NT2/D1 (cell line): ENCODE measurements around the gene C1D.

Experiments used
- YY1 ChIP-seq: IDR thresholded peaks from 2 replicates; pipeline ENCODE4 v1.6.1; 2011; ENCODE audit not compliant: insufficient read length, insufficient read depth
- ZNF274 ChIP-seq: IDR thresholded peaks from 2 replicates; pipeline ENCODE4 v1.6.1; 2011; ENCODE audit warnings: mild to moderate bottlenecking, low read depth, low read length

DNA sequence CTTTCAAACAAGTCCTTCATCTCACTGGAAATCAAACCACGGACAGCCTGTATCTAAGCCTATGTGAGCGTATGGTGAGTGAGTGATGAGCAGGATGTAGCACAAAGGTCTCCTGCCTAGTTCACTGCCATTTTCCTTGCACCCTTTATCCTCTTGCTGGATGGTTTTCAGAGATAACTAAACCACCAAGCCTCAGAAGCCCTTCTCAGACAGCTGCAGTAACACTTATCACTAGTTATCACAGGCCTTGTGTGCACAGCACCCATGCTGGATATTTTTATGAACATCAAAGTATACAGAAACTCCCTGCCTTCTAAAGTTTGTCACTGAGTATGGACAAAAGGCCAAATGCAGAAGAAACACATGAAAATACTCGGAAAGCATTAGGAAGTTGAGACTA, 69.5 kb downstream of the C1D start:
- no peak for TF ChIP-seq YY1
- TF ChIP-seq ZNF274: no peak
